SH-SY5Y (cell line): ENCODE results near the gene CCDC81.

Source experiments
- GATA2 ChIP-seq: IDR thresholded peaks from 2 replicates; pipeline ENCODE4 v1.6.1; 2011; ENCODE audit warnings: mild to moderate bottlenecking, low read depth, low read length
- GATA3 ChIP-seq: IDR thresholded peaks from 2 replicates; pipeline ENCODE4 v1.6.1; 2011; ENCODE audit warnings: low read depth, mild to moderate bottlenecking, low read length, moderate library complexity

GRCh38 chr11:86458294-86459001, 83.8 kb downstream of the CCDC81 start:
- no peak for TF ChIP-seq GATA2
- TF ChIP-seq GATA3, result no peak
